HG03159 (cell line): ENCODE measurements around the gene SSH3.

Experiments used
- ATAC-seq: cut with Tn5 transposase; IDR thresholded peaks from one replicate; pipeline ENCODE4 v1.9.1; 2021; ENCODE audit warnings: mild to moderate bottlenecking, moderate library complexity; ENCODE audit not compliant: unreplicated experiment

The SSH3 gene

DNA sequence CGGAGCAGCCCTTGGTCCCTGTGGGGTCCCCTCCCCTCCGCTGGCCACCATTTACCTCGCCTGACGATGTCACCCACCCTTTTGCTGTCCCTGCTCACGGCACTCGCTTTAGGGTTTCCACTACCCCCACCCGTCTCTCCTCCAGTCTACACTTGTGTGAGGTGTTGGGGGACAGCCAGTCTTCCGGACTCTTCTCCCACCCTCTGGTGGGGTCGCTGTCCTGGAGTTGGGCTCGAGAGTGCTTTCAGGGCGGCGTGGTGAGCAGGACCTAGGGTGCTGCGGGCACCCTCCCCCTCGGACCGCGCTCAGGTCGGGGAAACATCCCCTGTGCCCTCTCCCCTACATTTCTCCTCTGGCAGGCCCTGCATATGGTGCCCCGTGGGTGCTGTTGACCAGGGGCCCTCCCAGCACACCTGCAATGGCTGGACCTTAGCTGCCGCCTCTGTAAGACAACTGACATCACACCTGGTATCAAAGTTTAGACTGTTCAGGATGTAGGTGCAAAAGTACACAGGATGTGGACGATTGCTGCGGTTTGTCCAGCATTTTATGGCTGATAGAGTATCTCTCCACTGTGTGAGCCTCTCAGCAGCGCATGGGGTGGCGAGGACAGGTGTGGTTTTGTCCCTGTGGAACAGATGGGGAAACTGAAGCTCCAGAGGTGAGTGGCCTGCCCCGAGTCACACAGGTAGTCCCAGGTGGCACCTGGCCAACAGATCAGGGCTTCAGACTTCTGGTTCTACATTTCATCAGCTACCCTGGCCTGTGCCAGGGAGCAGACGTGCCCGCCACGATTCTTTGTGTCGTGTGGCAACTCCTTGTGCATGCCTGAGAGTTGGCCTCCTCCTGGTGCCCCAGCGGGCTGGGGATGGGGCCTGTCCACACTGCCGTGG, 35.9 kb upstream of the SSH3 start:
- no peak for ATAC-seq

GRCh38 chr11:67268081-67268961, 35.0 kb upstream of the SSH3 start:
- ATAC-seq: peak; percentile 41

DNA sequence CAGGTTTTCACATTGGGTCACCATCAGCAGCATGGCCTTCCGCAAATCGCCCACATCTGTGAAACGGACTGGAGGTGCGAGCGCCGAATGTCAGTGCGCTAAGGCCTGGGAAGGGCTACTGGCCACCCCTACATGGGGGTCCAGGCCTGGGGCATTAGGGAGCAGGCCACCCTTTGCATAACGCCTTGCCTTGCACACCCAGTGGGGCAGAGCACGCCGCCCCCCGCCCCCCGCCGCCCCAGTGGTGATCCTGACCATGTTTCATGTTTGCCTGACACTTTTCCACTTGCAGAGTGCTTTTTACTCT, 34.4 kb upstream of the SSH3 start:
- no peak for ATAC-seq

DNA sequence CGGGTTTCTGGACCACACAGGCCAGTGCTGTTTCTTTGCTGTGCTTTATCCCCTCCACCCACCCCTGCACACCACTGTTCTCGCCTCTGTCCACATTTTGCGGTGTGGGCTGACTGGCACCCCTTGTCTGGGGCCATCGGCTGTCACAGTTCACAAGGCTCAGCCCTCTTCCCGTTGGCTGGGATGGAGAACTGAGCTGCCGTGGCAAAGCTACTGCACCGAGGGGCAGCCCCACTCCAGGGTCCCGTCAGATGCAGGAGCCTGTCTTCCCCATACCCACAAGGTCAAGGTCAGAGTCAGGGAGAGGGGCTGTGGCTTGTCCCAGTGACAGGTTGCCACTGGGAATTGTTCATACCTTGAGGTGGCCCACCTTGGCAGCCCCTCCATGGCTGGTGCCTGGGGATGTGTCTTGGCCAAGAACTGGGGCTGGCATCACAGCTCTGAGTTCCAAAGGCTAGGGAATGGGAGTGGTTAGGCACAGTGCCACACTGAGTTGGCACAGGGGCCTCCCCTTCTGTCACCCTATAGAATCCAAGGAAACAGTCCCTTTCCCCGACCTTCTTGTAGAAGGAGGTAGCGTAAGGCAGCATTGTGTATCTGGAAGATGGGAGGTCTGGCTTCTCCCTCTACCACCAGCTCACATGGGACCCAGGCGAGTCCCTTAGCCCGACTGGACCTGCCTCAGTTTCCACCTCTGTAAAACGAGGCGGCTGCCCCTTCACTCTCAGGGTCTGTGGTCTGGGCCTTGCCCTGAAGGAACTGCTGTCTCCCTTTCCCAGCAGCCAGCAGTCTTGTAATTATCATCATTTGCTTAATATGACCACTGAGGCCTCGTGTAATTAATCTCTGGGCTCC, 33.7 kb upstream of the SSH3 start:
- ATAC-seq: no peak

DNA sequence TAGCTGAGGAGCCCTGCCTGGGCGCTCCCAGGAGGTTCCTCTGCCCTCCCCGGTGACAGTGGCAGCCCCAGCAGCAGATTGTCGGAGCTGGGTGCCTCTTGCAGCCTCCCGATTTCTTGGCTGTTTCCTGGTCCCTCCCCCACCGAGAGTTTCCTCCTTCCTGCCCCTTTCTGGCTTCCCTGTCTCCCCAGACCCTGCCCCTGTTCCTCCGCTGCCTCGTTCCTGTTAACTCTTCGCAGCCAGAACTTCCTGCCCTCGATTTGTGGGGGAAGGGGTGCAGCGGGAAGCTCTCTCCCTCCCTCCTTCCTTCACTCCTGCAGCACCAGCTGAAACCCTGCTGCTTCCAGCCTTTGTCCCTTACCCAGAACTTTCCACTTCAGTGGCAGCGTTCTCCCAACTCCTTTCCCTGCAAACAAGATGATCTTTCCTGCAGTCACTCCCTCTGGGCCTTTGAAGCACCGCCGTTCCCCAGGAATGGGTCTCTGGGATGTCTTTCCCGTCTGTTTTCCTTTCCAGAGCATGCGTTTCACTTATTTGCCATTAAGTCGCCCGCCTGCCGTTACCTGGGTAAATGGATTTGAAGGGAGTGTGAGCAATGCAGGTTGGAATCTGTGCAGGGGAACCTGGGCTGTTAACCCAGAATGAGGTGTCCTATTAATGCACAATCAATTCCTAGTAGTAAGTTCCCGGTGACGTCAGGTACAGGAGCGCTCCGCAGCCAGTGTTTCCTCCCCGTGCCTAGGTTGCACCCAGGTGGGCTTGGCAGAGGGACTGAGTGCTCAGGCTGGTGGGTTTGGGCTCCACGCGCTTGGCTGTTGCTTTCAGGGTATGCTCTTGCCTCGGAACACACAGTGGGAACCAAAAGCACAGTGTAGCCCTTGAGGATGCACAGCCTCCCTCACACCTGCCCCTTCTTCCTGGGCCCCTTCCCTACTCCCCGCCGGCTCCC, 32.8 kb upstream of the SSH3 start:
- ATAC-seq: no peak

GRCh38 chr11:67271205-67271540, 32.2 kb upstream of the SSH3 start:
- ATAC-seq: no peak

DNA sequence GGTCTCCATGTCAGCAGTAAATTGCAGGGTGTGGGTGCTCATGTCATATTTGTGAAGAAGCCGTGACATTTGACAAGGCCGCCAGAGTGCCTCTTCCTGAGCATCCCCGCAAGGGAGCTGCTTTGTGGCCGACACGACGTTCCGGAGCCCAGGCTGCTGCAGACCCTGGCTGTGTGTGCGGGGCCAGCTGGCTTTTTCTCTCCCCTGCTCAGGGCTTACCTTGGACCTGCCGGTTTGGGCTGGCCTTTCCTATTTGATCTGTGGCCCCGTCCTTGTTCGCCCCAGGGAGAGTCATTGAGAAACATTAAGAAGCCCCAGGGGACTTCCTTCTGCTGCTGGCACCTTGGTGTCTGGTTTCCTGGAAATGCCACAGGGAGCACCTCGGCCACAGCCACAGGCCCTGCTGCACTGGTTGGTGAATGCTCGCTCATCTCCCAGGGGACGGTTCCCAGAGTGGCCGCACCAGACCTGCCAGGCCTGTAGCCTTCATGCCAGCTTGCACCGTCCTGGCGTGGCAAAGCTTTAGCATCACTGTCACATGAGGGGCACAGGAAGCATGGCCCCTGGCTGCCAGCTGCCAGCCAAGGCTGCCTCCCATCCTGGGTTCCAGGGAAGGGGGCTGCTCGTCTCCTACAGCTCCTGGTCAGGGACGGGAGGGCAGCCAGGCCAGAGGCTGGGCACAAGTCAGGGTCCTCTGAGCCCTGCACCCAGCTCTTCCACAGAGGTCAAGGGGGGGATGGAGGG, 31.6 kb upstream of the SSH3 start:
- no peak for ATAC-seq

GRCh38 chr11:67272327-67273259, 30.7 kb upstream of the SSH3 start:
- no peak for ATAC-seq

DNA sequence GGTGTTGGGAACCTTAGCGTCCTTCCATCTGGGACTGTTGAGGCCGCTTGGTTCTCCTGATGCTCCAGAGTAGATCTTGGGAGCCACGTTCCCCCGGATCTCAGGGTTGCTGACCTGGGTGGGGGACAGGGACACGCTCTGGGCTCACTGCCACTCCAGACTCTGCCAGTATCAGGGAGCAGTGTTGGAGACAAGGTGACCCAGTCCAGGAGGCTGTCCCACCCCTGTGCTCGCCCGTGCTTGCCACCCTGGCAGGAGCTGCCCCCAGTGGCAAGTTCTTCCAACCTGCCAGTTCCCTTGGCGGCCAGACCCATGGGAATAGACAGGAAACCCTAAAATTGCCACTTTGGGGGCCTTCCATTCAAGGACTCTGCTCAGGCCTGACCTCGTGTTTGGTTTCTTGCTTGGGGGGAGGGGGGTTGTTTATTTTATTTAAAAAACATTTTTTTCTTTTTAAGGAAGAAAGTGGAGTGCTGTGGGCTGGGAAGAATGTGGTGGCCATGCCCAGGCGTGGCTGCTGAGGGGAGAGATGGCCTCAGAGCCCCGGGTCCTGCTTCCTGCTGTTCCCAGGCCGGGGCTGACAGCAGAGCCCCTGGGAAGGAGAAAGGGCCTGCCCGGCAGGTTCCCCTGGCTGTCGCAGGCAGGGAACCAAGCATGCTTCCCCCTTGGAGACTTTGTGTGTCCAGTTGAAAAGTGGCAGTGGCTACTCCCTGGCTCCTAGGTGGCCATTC, 29.9 kb upstream of the SSH3 start:
- ATAC-seq: no peak

GRCh38 chr11:67274768-67275605, 28.3 kb upstream of the SSH3 start:
- no peak for ATAC-seq

DNA sequence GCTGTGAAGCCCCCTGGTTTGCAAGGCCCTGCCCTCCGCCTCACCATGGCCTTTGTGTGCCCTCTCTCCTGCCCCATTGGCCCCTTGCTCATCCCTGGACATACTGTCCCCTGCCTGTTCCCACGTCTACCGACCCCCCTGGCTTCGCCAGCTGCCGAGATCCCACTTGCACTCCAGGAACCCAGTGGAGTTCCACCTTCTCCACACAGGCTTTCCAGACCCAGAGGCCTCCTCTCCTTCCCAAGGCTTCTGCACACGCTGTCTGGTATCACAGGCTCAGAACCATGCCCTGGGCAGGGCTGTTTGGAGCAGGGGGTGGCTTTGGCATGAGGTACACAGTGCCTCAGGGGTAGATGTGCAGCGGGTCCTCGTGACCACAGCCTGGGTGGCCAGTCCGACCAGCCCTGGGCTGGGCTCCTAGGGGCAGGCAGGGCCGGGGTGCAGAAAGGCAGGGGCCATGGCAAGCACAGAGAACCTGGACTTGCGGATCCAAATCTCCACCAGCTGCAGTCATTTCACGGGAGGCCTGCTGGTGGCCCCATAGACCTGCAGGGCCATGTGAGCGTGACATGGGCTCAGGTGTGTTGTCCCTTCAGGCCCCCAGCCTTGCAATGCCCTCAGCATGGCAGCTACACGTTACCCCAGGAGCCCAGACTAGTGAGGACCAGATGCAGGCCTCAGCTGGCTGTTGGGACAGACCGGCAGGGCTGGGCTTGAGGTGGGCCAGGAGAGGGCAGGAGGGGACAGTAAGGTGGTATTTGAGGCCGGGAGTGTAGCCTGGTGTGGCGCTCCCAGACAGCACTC, 27.5 kb upstream of the SSH3 start:
- no peak for ATAC-seq

DNA sequence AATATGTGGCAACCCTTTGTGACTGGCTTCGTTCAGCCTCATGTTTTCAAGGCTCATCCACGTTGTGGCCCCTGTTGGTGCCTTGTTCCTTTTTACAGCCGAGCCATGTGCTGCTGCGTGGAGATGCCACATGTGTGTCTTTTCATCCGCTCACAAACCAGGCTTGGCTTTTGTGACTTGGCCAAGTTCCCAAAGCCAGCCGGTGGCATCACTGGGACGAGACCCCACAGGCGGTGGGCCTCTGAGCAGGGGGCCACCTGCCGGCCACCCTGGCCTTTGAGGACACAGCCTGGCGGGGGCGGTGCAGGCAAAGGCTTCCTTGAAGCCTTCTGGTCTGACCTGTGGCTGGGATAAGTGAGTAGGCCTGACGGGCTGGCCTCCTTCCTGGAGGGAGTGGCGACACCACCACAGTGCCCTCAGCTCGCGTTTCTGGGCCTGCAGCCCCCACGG, 26.5 kb upstream of the SSH3 start:
- peak; percentile 12 for ATAC-seq

- peak; percentile 80 for ATAC-seq
Measured at GRCh38 chr11:67277231-67277961, 25.9 kb upstream of the SSH3 start.

DNA sequence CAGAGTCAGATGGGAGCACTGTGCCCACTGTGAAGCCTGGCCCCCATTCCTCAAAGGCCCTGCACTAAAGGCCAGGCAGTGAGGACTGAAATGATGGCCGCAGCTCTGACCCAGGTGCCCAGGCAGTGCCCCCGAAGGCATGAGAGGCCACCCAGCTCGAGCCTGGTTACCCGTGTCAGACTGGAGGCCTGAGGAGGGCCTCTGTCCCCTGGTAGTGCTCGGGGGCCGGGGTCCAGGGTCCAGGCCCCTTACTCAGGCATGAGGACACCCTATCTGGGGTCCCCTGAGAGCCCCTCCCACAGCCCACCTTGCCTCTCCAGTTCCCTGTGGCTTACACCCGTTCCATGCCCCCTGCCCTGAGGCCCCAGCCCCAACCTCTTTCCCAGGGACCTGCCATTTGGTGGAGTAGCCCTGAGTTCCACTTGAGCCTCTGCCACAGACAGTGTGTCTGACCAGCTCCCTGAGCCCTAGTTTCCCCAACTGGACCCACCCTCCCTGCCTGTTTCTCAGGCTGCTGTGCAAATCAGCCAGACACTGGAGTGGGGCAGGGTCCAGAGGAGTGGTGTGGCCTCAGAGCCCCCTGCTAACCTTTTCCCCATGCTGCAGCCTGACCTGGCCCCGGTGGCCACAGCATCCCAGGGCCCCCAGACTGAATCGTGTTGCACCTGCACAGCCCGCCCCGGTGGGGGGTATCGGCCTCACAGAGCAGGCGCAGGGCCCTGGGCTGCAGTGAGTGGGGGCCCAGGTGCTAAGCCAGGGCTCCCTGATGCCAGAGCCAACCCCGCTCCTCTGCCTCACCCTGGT, 25.0 kb upstream of the SSH3 start:
- ATAC-seq: no peak
